Measurements from ENCODE around the gene ENTPD5. TPM values are rescaled to one million over a fixed set of nuclear protein-coding genes. Genes with fewer than 3 reads are reported as not detected.

The ENTPD5 gene, protein sequence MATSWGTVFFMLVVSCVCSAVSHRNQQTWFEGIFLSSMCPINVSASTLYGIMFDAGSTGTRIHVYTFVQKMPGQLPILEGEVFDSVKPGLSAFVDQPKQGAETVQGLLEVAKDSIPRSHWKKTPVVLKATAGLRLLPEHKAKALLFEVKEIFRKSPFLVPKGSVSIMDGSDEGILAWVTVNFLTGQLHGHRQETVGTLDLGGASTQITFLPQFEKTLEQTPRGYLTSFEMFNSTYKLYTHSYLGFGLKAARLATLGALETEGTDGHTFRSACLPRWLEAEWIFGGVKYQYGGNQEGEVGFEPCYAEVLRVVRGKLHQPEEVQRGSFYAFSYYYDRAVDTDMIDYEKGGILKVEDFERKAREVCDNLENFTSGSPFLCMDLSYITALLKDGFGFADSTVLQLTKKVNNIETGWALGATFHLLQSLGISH
- polyA plus RNA-seq (2012; ENCODE audit: insufficient read depth, insufficient read length): 27.0 TPM

GRCh38 chr14:74018586-74019407 is at the start of gene ENTPD5, which contains the start of gene BBOF1:
TSS of gene ENTPD5 (minus strand) at chr14:74019288. CDS start at chr14:73988102, 31,186 bp downstream.
TSS of gene BBOF1 (plus strand) at chr14:74019349. CDS start at chr14:74019479, 130 bp downstream.
- H3K4me3 ChIP-seq (ENCODE audit: low read length): peak within 1 kb of the TSS; percentile 93
- peak; percentile 65 for DNase-seq (ENCODE audit: low read depth, low spot score)

- no peak overlapping the region for H3K4me3 ChIP-seq (ENCODE audit: low read length)
- DNase-seq (ENCODE audit: low read depth, low spot score): no peak
Observed at GRCh38 chr14:74065746-74066575, 46.9 kb upstream of the ENTPD5 start.

DNA sequence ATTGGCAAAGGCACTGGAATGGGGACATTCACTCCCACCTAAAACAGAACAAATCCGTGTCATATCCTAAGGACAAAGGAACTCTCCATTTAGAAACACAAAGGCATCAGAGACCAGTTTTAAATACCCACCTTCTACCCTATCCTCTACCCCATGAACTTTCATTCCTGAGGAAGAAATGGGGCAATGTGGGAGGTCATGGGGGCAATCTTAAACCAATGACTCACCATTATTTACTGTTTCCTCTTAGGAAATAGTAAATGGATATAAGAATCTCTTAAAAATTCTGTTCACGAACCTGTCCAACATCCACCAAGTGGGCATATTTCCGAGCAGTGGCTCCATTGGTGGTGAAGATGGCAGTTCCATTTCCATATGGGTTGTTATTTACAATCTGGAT is 45.8 kb upstream of the ENTPD5 start:
- no peak overlapping the region for H3K4me3 ChIP-seq (ENCODE audit: low read length)
- no peak for DNase-seq (ENCODE audit: low read depth, low spot score)

DNA sequence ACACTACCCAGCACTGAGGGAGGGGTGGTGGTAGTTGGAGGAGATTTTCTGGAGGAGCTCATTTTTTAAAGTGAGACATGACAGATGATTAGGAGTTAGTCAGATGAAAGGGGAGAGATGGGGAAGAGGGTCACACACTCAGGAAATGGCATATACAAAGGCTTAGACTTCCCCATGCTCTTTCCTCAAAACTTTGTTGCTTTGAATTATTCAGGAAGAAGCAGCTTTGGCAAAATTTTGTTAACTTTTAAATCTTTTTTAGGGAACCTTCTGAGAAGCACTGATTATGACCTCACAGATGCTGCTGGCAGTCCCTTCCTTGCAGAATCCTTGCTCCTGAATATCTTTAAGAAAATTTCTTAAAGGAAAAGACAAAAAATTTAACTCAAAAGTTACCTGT is 45.3 kb upstream of the ENTPD5 start:
- no peak overlapping the region for H3K4me3 ChIP-seq (ENCODE audit: low read length)
- no peak for DNase-seq (ENCODE audit: low read depth, low spot score)

GRCh38 chr14:74062809-74063150 is 43.7 kb upstream of the ENTPD5 start:
- no peak for DNase-seq (ENCODE audit: low read depth, low spot score)
- no peak overlapping the region for H3K4me3 ChIP-seq (ENCODE audit: low read length)

DNA sequence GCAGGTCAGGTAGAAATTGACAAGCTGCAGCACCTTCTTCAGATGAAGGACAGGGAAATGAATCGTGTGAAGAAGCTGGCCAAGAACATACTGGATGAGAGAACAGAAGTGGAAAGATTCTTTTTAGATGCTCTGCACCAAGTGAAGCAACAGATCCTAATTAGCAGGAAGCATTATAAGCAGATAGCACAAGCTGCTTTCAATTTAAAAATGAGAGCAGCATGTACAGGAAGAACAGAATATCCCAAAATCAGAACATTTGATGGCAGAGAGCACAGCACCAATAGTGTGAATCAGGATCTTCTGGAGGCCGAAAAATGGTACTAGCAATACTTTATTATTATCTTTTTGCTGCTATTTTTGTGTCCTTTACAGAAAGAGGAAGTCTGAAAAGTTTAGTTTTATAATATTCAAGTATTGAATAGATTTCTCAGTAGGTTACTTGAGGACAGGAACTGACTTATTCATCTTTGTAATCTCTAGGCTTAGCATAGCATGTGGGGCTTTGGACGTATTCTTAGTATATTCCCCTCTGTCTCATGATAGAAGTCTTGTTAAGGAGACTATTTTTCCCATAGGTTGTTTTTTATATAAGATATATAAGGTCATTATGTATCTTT is 30.9 kb upstream of the ENTPD5 start:
- no peak for DNase-seq (ENCODE audit: low read depth, low spot score)
- no peak overlapping the region for H3K4me3 ChIP-seq (ENCODE audit: low read length)

DNA sequence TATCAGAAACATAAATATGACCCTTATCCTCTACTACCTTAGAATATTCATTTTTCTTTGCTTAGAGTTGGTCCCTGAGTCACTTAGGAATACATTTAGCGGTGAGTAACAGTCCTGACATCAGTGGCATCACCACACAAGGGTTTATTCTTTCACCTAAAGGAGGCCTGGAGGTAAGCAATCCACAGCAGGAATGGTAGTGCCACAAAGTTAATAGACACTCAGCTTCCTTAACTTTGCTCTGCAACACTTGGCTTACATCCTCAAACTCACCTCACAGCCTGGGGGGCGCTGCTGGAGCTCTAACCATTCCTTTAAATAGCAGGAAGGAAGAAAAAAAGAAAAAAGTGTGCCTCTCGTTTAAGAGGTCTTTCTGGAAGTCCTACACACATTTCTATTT is 29.2 kb upstream of the ENTPD5 start:
- H3K4me3 ChIP-seq (ENCODE audit: low read length): no peak overlapping the region
- DNase-seq (ENCODE audit: low read depth, low spot score): no peak

DNA sequence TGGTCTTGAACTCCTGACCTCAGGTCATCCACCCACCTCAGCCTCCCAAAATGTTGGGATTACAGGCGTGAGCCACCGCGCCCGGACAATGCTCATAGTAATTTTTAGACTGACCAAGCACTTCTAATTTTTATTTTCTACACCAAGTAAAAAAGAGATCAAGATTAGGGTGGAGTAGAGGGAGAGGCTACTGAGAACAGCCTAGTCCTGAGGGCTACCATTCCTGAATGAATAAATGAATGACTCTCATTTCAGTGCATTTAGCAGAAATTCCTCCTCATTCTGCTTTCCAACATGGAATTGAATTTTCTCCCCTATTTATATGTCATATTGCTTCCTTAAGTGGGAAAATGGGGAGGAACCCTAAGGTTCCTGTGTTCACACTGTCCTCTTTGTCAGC is 26.4 kb upstream of the ENTPD5 start:
- DNase-seq (ENCODE audit: low read depth, low spot score): no peak

DNA sequence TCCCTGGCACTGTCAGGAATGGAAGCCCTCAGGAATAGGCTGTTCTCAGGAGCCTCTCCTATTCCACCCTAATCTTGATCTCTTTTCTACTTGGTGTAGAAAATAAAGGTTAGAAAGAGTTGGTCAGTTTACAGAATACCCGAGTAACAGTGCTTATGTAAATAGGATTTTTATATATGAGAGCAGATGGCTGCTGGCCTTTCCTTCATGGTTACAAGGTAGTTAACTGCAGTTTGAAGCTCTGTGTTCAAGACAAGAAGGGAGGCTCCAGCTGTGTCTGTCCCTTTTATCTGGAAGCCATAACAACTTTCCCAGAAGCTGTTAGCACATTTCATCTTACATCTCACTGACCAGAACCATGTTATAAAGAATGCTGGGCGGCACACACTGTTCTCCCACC is 23.2 kb upstream of the ENTPD5 start:
- DNase-seq (ENCODE audit: low read depth, low spot score): no peak

More for the DNA sequence above, 26.4 kb upstream of the ENTPD5 start:
- no peak overlapping the region for H3K4me3 ChIP-seq (ENCODE audit: low read length)

GRCh38 chr14:74038020-74038859 is 19.2 kb upstream of the ENTPD5 start:
- H3K4me3 ChIP-seq (ENCODE audit: low read length): no peak overlapping the region
- DNase-seq (ENCODE audit: low read depth, low spot score): peak; percentile 66

More for the DNA sequence above, 23.2 kb upstream of the ENTPD5 start:
- H3K4me3 ChIP-seq (ENCODE audit: low read length): no peak overlapping the region

- no peak overlapping the region for H3K4me3 ChIP-seq (ENCODE audit: low read length)
- no peak for DNase-seq (ENCODE audit: low read depth, low spot score)
Observed at GRCh38 chr14:74035556-74035955, 16.5 kb upstream of the ENTPD5 start.

DNA sequence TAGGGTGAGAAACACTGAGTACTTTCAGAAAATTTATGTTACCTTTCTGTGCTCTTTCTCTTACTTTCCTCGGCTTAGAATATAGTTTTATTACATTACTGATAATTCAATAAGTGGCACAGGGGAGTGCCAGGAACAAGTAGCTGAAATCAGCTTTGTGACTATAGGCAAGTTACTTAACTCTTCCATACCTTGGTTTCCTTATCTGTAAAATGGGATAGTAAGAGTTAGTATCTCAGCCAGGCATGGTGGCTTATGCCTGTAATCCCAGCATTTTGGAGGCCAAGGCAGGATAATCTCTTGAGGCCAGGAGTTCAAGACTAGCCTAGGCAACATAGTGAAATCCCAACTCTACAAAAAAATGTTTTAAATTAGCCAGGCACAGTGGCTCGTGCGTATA is 15.5 kb upstream of the ENTPD5 start:
- H3K4me3 ChIP-seq (ENCODE audit: low read length): no peak overlapping the region
- no peak for DNase-seq (ENCODE audit: low read depth, low spot score)

DNA sequence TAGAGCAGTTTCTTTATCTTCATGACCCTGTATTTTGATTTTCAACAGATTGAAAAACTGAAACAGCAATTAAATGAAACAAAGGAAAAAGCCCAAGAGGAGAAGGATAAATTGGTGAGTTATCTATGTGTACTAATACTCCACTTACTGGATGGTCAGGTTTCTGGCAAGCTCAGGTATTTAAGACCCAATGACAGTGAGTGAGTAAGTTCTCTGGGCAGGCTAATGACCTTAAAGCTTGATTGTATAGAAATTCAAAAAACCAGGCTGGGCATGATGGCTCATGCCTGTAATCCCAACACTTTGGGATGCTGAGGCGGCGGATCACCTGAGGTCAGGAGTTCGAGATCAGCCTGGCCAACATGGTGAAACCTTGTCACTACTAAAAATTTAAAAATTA is 10.0 kb upstream of the ENTPD5 start:
- no peak for DNase-seq (ENCODE audit: low read depth, low spot score)
- no peak overlapping the region for H3K4me3 ChIP-seq (ENCODE audit: low read length)

- DNase-seq (ENCODE audit: low read depth, low spot score): no peak
- no peak overlapping the region for H3K4me3 ChIP-seq (ENCODE audit: low read length)
Observed at GRCh38 chr14:74022346-74022745, 3.3 kb upstream of the ENTPD5 start.

GRCh38 chr14:74019408-74020137 is 485 bp upstream of the ENTPD5 start:
- DNase-seq (ENCODE audit: low read depth, low spot score): no peak
- peak overlapping the region; percentile 93 for H3K4me3 ChIP-seq (ENCODE audit: low read length)

- peak overlapping the region; percentile 93 for H3K4me3 ChIP-seq (ENCODE audit: low read length)
- no peak for DNase-seq (ENCODE audit: low read depth, low spot score)
Observed at GRCh38 chr14:74018174-74018585, 908 bp downstream of the ENTPD5 start.

- H3K4me3 ChIP-seq (ENCODE audit: low read length): no peak overlapping the region
- DNase-seq (ENCODE audit: low read depth, low spot score): no peak
Observed at GRCh38 chr14:74015963-74016362, 3.1 kb downstream of the ENTPD5 start.
